HCT116 (cell line): ENCODE results near the gene KIAA1755. TPM values are rescaled to one million over a fixed set of nuclear protein-coding genes. Genes with fewer than 3 reads are reported as not detected.
A peak's percentile ranks its signal among the peaks of the same experiment; 100 is the strongest.

Experiments
- ATAC-seq: fragments of 200-7000 bp; cut with Tn5 transposase; 2 replicates; pipeline ENCODE4 v1.9.1; 2020; ENCODE audit warnings: mild to moderate bottlenecking, moderate library complexity
- BruUV-seq: library from RNA; stranded (reverse); fragments of 400-500 nt; replicated peaks from 2 replicates; lab custom pipeline; 2021; lab: Mats Ljungman, UMichigan
- CTCF ChIA-PET: fragments of 300-600 bp; sonication (Branson Sonifier 250); formaldehyde crosslinking; loops from one replicate; lab custom pipeline; 2021; ENCODE audit warnings: antibody characterized with exemption; lab: Charles Lee
- POLR2A ChIA-PET: fragments of 300-600, 350-600 bp; sonication (Branson Sonifier 250); formaldehyde crosslinking; loops from one replicate; lab custom pipeline; 2021; ENCODE audit warnings: antibody characterized with exemption; lab: Charles Lee
- RAD21 ChIA-PET, 2 experiments: fragments of 300-600 bp; sonication (Branson Sonifier 250); formaldehyde crosslinking; loops; one replicate each; lab custom pipeline; 2023; ENCODE audit warnings: low total read pairs in 2 of 2; ENCODE audit not compliant: uncharacterized antibody in 2 of 2, unreplicated experiment in 2 of 2, low non-redundant PET in 1 of 2; lab: Charles Lee
- DNase-seq: peaks from one replicate; pipeline ENCODE4 v3.0.0-alpha.2; 2010; ENCODE audit warnings: low read depth, low spot score
- H2AFZ ChIP-seq: fragments of 200-600 bp; shearing (Covaris generic), sonication (generic); 2 replicates; pipeline ENCODE4 v1.6.1; 2017; ENCODE audit warnings: low read depth, mixed run types, mixed read lengths, antibody characterized with exemption, low read length; ENCODE audit not compliant: poor library complexity, severe bottlenecking
- H3K27ac ChIP-seq: 2 replicates; pipeline ENCODE4 v1.5.1; 2012; ENCODE audit warnings: low read depth, low read length
- H3K27me3 ChIP-seq: fragments of 200-600 bp; sonication (generic); 2 replicates; pipeline ENCODE4 v1.6.1; 2016; ENCODE audit warnings: mixed run types, low read length, mixed read lengths; ENCODE audit not compliant: insufficient read depth
- H3K36me3 ChIP-seq, 2 experiments: fragments of 200-500 bp in 1 of 2; fragments of 200-600 bp in 1 of 2; sonication (Bioruptor generic) in 1 of 2; sonication (generic) in 1 of 2; 2 replicates each; pipeline versions ENCODE4 v1.5.1 to v1.6.1; 2014 to 2016; ENCODE audit warnings: low read length in 2 of 2, inconsistent platforms in 1 of 2, mixed read lengths in 1 of 2, mixed run types in 1 of 2; ENCODE audit not compliant: insufficient read depth in 2 of 2, control insufficient read depth in 1 of 2
- H3K4me1 ChIP-seq, 2 experiments: fragments of 200-600 bp in 1 of 2; sonication (generic) in 1 of 2; 2 replicates each; pipeline versions ENCODE4 v1.5.1 to v1.6.1; 2012 to 2017; ENCODE audit warnings: low read length in 2 of 2, inconsistent platforms in 1 of 2, mild to moderate bottlenecking in 1 of 2, mixed read lengths in 1 of 2, mixed run types in 1 of 2, moderate library complexity in 1 of 2; ENCODE audit not compliant: insufficient read depth in 2 of 2, control insufficient read depth in 1 of 2
- H3K4me2 ChIP-seq: fragments of 200-600 bp; sonication (generic); 2 replicates; pipeline ENCODE4 v1.6.1; 2017; ENCODE audit warnings: mixed run types, low read length, mixed read lengths
- H3K4me3 ChIP-seq, 2 experiments: fragments of 200-600 bp in 1 of 2; sonication (generic) in 1 of 2; replicated peaks in 1 of 2; 2 replicates each; pipeline ENCODE4 v1.5.1; 2011 to 2016; ENCODE audit warnings: low read length in 2 of 2, control low read depth in 1 of 2, low read depth in 1 of 2, mild to moderate bottlenecking in 1 of 2, mixed read lengths in 1 of 2, mixed run types in 1 of 2
- H3K79me2 ChIP-seq: fragments of 200-600 bp; sonication (generic); 2 replicates; pipeline ENCODE4 v1.6.1; 2017; ENCODE audit warnings: mild to moderate bottlenecking, mixed run types, low read length, moderate library complexity, mixed read lengths; ENCODE audit not compliant: insufficient read depth
- H3K9ac ChIP-seq: fragments of 200-600 bp; sonication (generic); 2 replicates; pipeline ENCODE4 v1.6.1; 2016; ENCODE audit warnings: low read length, mixed read lengths
- H3K9me2 ChIP-seq: fragments of 200-600 bp; sonication (generic), shearing (Covaris generic); 2 replicates; pipeline ENCODE4 v1.6.1; 2017; ENCODE audit warnings: mixed run types, mild to moderate bottlenecking, moderate library complexity; ENCODE audit not compliant: insufficient read depth
- H3K9me3 ChIP-seq, 2 experiments: fragments of 200-500 bp in 1 of 2; fragments of 200-600 bp in 1 of 2; sonication (Bioruptor generic) in 1 of 2; sonication (generic) in 1 of 2; 2 replicates each; pipeline ENCODE4 v1.6.1; 2014 to 2017; ENCODE audit warnings: low read length in 2 of 2, mixed read lengths in 2 of 2, inconsistent platforms in 1 of 2, low read depth in 1 of 2, mild to moderate bottlenecking in 1 of 2, mixed run types in 1 of 2, moderate library complexity in 1 of 2; ENCODE audit not compliant: control insufficient read depth in 1 of 2, insufficient read depth in 1 of 2
- H4K20me1 ChIP-seq: fragments of 200-600 bp; sonication (generic), shearing (Covaris generic); 2 replicates; pipeline ENCODE4 v1.6.1; 2017; ENCODE audit warnings: mixed run types, mild to moderate bottlenecking, moderate library complexity; ENCODE audit not compliant: insufficient read depth
- ATF3 ChIP-seq: IDR thresholded peaks from 2 replicates; pipeline ENCODE4 v1.6.1; 2012
- CTCF ChIP-seq, 3 experiments: fragments of 200-600 bp in 1 of 3; sonication (generic) in 1 of 3; IDR thresholded peaks in 2 of 3; conservative IDR thresholded peaks in 1 of 3; 2 replicates each; pipeline ENCODE4 v1.5.1; 2012 to 2017; ENCODE audit warnings: low read depth in 2 of 3, low read length in 2 of 3, antibody characterized with exemption in 1 of 3, borderline replicate concordance in 1 of 3, control low read depth in 1 of 3, mild to moderate bottlenecking in 1 of 3, mixed read lengths in 1 of 3, mixed run types in 1 of 3, moderate library complexity in 1 of 3; ENCODE audit not compliant: insufficient read depth in 1 of 3
- EGR1 ChIP-seq: IDR thresholded peaks from 2 replicates; pipeline ENCODE4 v1.6.1; 2012; ENCODE audit warnings: low read depth
- ELF1 ChIP-seq: IDR thresholded peaks from 2 replicates; pipeline ENCODE4 v1.6.1; 2012; ENCODE audit warnings: low read depth, borderline replicate concordance
- EZH2phosphoT487 ChIP-seq: fragments of 200-600 bp; IDR thresholded peaks from 2 replicates; pipeline ENCODE4 v1.6.1; 2018; ENCODE audit warnings: antibody characterized with exemption, borderline replicate concordance
- FOSL1 ChIP-seq: IDR thresholded peaks from 2 replicates; pipeline ENCODE4 v1.6.1; 2012; ENCODE audit warnings: low read depth
- JUND ChIP-seq: IDR thresholded peaks from 2 replicates; pipeline ENCODE4 v1.6.1; 2012
- POLR2A ChIP-seq: IDR thresholded peaks from 2 replicates; pipeline ENCODE4 v1.7.0; 2011; ENCODE audit warnings: borderline replicate concordance; ENCODE audit not compliant: insufficient read depth, insufficient read length; ENCODE audit errors: extremely low read depth
- POLR2AphosphoS5 ChIP-seq: IDR thresholded peaks from 2 replicates; pipeline ENCODE4 v1.6.1; 2011; ENCODE audit warnings: mild to moderate bottlenecking, low read depth, low read length, moderate library complexity
- RAD21 ChIP-seq: IDR thresholded peaks from 2 replicates; pipeline ENCODE4 v1.6.1; 2012; ENCODE audit warnings: low read depth, mild to moderate bottlenecking
- SP1 ChIP-seq: IDR thresholded peaks from 2 replicates; pipeline ENCODE4 v1.6.1; 2012; ENCODE audit warnings: low read depth
- SRF ChIP-seq: IDR thresholded peaks from 2 replicates; pipeline ENCODE4 v1.6.1; 2012; ENCODE audit warnings: low read depth
- TCF7L2 ChIP-seq: IDR thresholded peaks from 2 replicates; pipeline ENCODE4 v1.7.0; 2011; ENCODE audit warnings: borderline replicate concordance, inconsistent platforms; ENCODE audit not compliant: insufficient read depth, insufficient read length; ENCODE audit errors: extremely low read depth
- YY1 ChIP-seq: IDR thresholded peaks from 2 replicates; pipeline ENCODE4 v1.6.1; 2011; ENCODE audit warnings: low read length, low read depth, moderate library complexity, mild to moderate bottlenecking; ENCODE audit not compliant: insufficient replicate concordance; ENCODE audit errors: extremely low read depth
- ZBTB33 ChIP-seq: IDR thresholded peaks from 2 replicates; pipeline ENCODE4 v1.6.1; 2011; ENCODE audit warnings: mild to moderate bottlenecking, low read length, moderate library complexity; ENCODE audit not compliant: insufficient replicate concordance; ENCODE audit errors: extremely low read depth
- ZNF274 ChIP-seq: fragments of 200-500 bp; sonication (Bioruptor generic); IDR thresholded peaks from 2 replicates; pipeline ENCODE4 v1.6.1; 2014; ENCODE audit warnings: mild to moderate bottlenecking, low read depth, low read length, inconsistent platforms
- intact Hi-C: fragments of 100-400 bp; cut with micrococcal nuclease; formaldehyde crosslinking; loops from 2 replicates; pipeline ENCODE4 v1.10.0; 2022
- total RNA-seq: library from RNA; stranded (reverse); gene quantifications from one replicate; pipeline ENCODE4 v1.2.1, GENCODE V29; 2021; ENCODE audit not compliant: unreplicated experiment

KIAA1755 gene
- total RNA-seq, 1 experiment from 2014 or later: not detected

GRCh38 chr20:38165089-38165965 lies 95.2 kb downstream of the KIAA1755 start, which contains the start of gene TGM2:
TGM2 (minus strand) TSS chr20:38165270; CDS start chr20:38165198, 72 bp downstream.
- CTCF ChIA-PET: interaction anchor here (0.6 to 1.4 kb wide), 3 partner anchors 8 to 92 kb away, joined by 3 to 5 read pairs (median 4); no protein-coding TSS in a partner anchor
- no peaks in the 10 kb centered on the region for H3K9me3 ChIP-seq
- peak; percentile 96 for ATAC-seq
- H3K27ac ChIP-seq: no peak within 1 kb of the TSS; the same call in 1 of the 2 replicates
- peak within 1 kb of the TSS; percentile 41 to 58 for H3K4me3 ChIP-seq
- H3K9me2 ChIP-seq: no peaks in the 10 kb centered on the region
- no peaks in the 10 kb centered on the region for H3K36me3 ChIP-seq
- RAD21 ChIA-PET: no interaction called here
- no peaks in the 10 kb centered on the region for H3K27me3 ChIP-seq
- no peaks in the 10 kb centered on the region for H4K20me1 ChIP-seq
- intact Hi-C loops: loop anchor here (1.0 to 10.0 kb wide), 3 partner anchors 92 to 601 kb away; no protein-coding TSS in a partner anchor
- peaks cover 14 to 33% of the 10 kb centered on the region in 2 experiments; a peak in 3 of 4 replicates for H3K4me1 ChIP-seq
- H3K9ac ChIP-seq: peak within 1 kb of the TSS; percentile 29
- BruUV-seq: no TSS peak
- TF ChIP-seq JUND (no peak), ZNF274 (no peak), FOSL1 (no peak), YY1 (no peak), ZBTB33 (no peak), SP1 (no peak), POLR2A (no peak), EZH2phosphoT487 (no peak), RAD21 (peak; percentile 86), POLR2AphosphoS5 (no peak; the same call in 1 of the 2 replicates), ELF1 (no peak), EGR1 (0 out of 2 replicates have a peak, but pooled peaks have one; percentile 32), SRF (no peak), TCF7L2 (no peak), ATF3 (no peak), CTCF (IDR thresholded peaks at IDR 0.05 in 2 of 3, conservative IDR thresholded peaks at IDR 0.05 in 1 of 3; ENCODE audit: borderline replicate concordance in 1 of 3, insufficient read depth in 1 of 3, low read depth in 2 of 3, low read length in 2 of 3) (peak; percentile 78 to 91 (median 81))
- TF ChIP-seq, all 23 proteins: peak for 3
- Histone ChIP-seq H3K4me2 (peak within 1 kb of the TSS; percentile 78), H3K79me2 (no peaks in the 10 kb centered on the region), H2AFZ (no peak within 1 kb of the TSS)
- POLR2A ChIA-PET: no interaction called here
- DNase-seq: no peak
